Natural killer cell treated with Interleukin-12 subunit alpha and Interleukin-12 subunit beta and Interleukin-15 and Interleukin-18, amount 100 ng/mL, for 72 hours (primary cell): ENCODE data around the gene CDH3. TPM values are rescaled to one million over a fixed set of nuclear protein-coding genes. Genes with fewer than 3 reads are reported as not detected.
A peak's percentile ranks its signal among the peaks of the same experiment; 100 is the strongest.

Source experiments
- ATAC-seq, 2 donors: fragments of 150-1000 bp; cut with Tn5 transposase in 1 of 2; sonication (Bioruptor Pico), chemical (Tn5 transposase) in 1 of 2; 2 replicates each; pipeline ENCODE4 v1.10.0; 2021
- DNase-seq: peaks from one replicate; pipeline ENCODE4 v3.0.0; 2022; ENCODE audit warnings: low spot score
- H3K27ac Mint-ChIP-seq, 2 donors: 1 replicate in 1 of 2; 2 replicates in 1 of 2; pipeline ENCODE4 v1.8.0; 2022; ENCODE audit warnings: mixed read lengths in 2 of 2, mild to moderate bottlenecking in 1 of 2, moderate library complexity in 1 of 2
- H3K27me3 Mint-ChIP-seq, 2 donors: 1 replicate in 1 of 2; 2 replicates in 1 of 2; pipeline ENCODE4 v1.8.0; 2022; ENCODE audit warnings: mixed read lengths in 2 of 2
- H3K36me3 Mint-ChIP-seq: one replicate; pipeline ENCODE4 v1.8.0; 2022; ENCODE audit warnings: mixed read lengths
- H3K4me1 Mint-ChIP-seq, 2 donors: 1 replicate in 1 of 2; 2 replicates in 1 of 2; pipeline ENCODE4 v1.8.0; 2022; ENCODE audit warnings: low read depth in 2 of 2, mixed read lengths in 2 of 2, mild to moderate bottlenecking in 1 of 2
- H3K4me3 Mint-ChIP-seq: one replicate; pipeline ENCODE4 v1.8.0; 2022; ENCODE audit warnings: mixed read lengths
- H3K9me3 Mint-ChIP-seq: 2 replicates; pipeline ENCODE4 v1.8.0; 2022; ENCODE audit warnings: mixed read lengths
- total RNA-seq, 2 donors: library from RNA; stranded (reverse); gene quantifications; one replicate each; pipeline ENCODE4 v1.2.3, GENCODE V29; 2022

CDH3 gene
- total RNA-seq, 2 donors from 2014 or later = 0.88 to 2.3 TPM

GRCh38 chr16:68659412-68660358 is 14.6 kb downstream of the CDH3 start:
- H3K9me3 Mint-ChIP-seq = no peaks in the 10 kb centered on the region
- peak overlapping the region; percentile 74 for H3K4me3 Mint-ChIP-seq
- H3K36me3 Mint-ChIP-seq = no peaks in the 10 kb centered on the region
- ATAC-seq (no peak), DNase-seq (no peak)
- peaks cover 11 to 14% of the 10 kb centered on the region in 2 donors for H3K27me3 Mint-ChIP-seq
- peak overlapping the region; percentile 76 to 79 for H3K27ac Mint-ChIP-seq
- H3K4me1 Mint-ChIP-seq = peaks cover 20 to 25% of the 10 kb centered on the region in 2 donors

GRCh38 chr16:68660359-68660795 is 15.3 kb downstream of the CDH3 start:
- ATAC-seq = peak; percentile 73 to 77
- Mint-ChIP-seq H3K27me3 (peaks cover 8 to 12% of the 10 kb centered on the region in 2 donors), H3K9me3 (no peaks in the 10 kb centered on the region), H3K4me1 (peaks cover 20 to 25% of the 10 kb centered on the region in 2 donors), H3K27ac (peak overlapping the region; percentile 76 to 79), H3K36me3 (no peaks in the 10 kb centered on the region), H3K4me3 (peak overlapping the region; percentile 74)
- DNase-seq = no peak

GRCh38 chr16:68662035-68662434 is 16.9 kb downstream of the CDH3 start:
- no peak for ATAC-seq
- H3K27me3 Mint-ChIP-seq = peaks cover 0 to 6% of the 10 kb centered on the region in 2 donors
- peaks cover 2% of the 10 kb centered on the region for H3K36me3 Mint-ChIP-seq
- no peak overlapping the region for H3K4me3 Mint-ChIP-seq
- peaks cover under 1% of the 10 kb centered on the region for H3K9me3 Mint-ChIP-seq
- H3K4me1 Mint-ChIP-seq = peaks cover 18 to 22% of the 10 kb centered on the region in 2 donors
- DNase-seq = no peak
- H3K27ac Mint-ChIP-seq = peak overlapping the region in 1 of 2 donors; percentile 2

DNA sequence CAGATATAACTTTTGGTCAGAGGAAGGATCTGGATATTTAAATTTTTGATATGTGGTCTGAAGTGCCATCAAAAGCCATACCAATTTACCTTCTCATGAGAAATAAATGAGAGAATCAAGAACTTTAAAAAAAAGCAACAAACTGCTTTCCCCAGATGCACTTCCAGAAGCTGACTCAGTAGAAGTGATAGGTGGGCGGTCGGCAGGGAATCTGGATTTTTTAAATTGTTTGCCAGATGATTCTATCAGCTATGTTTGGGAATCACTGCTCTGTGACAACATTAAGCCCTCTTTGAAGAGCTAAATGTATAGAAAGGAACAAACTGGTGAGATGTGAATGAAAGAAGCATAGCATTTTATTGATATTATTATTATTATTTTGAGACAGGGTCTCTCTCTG is 19.2 kb downstream of the CDH3 start:
- peaks cover 34 to 42% of the 10 kb centered on the region in 2 donors for H3K4me1 Mint-ChIP-seq
- ATAC-seq (no peak), DNase-seq (no peak)
- H3K4me3 Mint-ChIP-seq = no peak overlapping the region
- H3K36me3 Mint-ChIP-seq = peaks cover 5% of the 10 kb centered on the region
- peak overlapping the region in 1 of 2 donors; percentile 59 for H3K27ac Mint-ChIP-seq
- H3K27me3 Mint-ChIP-seq = peaks cover 0 to 3% of the 10 kb centered on the region in 2 donors
- H3K9me3 Mint-ChIP-seq = peaks cover 2% of the 10 kb centered on the region

DNA sequence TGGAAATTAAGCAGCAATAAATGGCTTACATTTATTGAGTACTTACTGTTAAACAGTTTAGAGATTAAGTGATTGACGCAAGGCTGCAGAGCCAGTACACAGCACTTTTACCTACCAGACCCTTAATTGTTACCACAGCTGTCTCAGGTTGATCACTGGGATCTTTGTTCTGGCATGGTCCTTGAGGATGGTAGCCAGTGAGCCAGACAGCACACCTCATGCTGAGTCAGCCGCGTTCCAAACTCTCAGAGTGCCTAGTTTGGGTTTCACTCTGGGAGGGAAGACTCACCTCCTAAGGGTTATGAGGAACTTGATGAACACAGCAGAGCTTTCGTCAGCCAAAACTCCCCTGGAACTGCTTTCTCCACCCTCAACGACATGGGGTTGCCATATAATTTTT is 20.4 kb downstream of the CDH3 start:
- H3K27ac Mint-ChIP-seq = no peak overlapping the region
- no peak for DNase-seq
- peaks cover 2% of the 10 kb centered on the region for H3K9me3 Mint-ChIP-seq
- no peak overlapping the region for H3K4me3 Mint-ChIP-seq
- H3K36me3 Mint-ChIP-seq = peaks cover 5% of the 10 kb centered on the region
- H3K27me3 Mint-ChIP-seq = peaks cover 0 to 3% of the 10 kb centered on the region in 2 donors
- H3K4me1 Mint-ChIP-seq = peaks cover 36% of the 10 kb centered on the region in 2 donors
- ATAC-seq = no peak

DNA sequence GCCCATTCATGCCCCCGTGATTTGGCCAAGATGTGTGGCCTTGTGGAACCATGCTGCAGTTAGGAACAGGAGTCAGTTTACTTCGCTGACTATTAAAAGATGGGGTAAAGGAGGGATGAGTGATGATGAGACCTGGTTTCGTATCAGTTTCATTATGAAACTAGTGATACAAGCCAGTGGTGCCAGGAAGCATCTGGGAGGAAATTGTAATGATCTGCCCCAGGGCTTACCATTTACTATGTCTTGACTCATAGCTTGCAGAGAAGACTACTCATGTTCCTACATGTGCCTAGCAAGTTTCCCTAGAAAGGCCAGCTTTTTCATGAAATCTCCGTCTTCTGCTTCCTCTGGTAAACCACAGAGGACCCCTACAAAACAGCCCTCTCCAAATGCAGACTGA is 23.2 kb downstream of the CDH3 start:
- Mint-ChIP-seq H3K27me3 (no peaks in the 10 kb centered on the region), H3K9me3 (peaks cover 2% of the 10 kb centered on the region), H3K4me3 (peak overlapping the region; percentile 43), H3K27ac (peak overlapping the region; percentile 86), H3K4me1 (peaks cover 29 to 31% of the 10 kb centered on the region in 2 donors), H3K36me3 (peaks cover 5% of the 10 kb centered on the region)
- peak; percentile 77 for DNase-seq
- ATAC-seq = peak; percentile 96 to 97

GRCh38 chr16:68676113-68676860 is 31.2 kb downstream of the CDH3 start:
- Mint-ChIP-seq H3K27me3 (peaks cover 0 to 5% of the 10 kb centered on the region in 2 donors), H3K4me1 (peaks cover 4 to 11% of the 10 kb centered on the region in 2 donors), H3K36me3 (no peaks in the 10 kb centered on the region), H3K4me3 (no peak overlapping the region), H3K9me3 (no peaks in the 10 kb centered on the region), H3K27ac (no peak overlapping the region)
- ATAC-seq (no peak), DNase-seq (no peak)

DNA sequence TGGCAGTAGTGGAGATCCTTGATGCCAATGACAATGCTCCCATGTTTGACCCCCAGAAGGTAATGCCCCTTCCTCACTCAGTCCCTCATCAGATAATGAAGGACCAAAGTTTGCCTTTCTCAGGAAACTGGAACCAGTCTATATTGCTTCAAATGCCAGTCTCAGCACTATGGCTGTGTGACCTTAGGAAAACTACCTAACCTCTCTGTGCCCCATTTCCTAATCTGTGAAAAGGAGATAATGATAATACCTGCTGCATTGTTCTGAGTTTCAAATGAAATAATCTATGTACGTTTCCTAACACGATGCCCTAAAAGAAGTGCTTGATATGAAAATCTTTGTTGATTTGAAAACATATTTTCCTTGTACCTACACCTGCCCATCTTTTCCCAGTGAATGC is 35.9 kb downstream of the CDH3 start:
- Mint-ChIP-seq H3K4me1 (peaks cover 0 to 6% of the 10 kb centered on the region in 2 donors), H3K27me3 (peaks cover 0 to 5% of the 10 kb centered on the region in 2 donors), H3K27ac (peak overlapping the region in 1 of 2 donors; percentile 59), H3K4me3 (no peak overlapping the region), H3K36me3 (no peaks in the 10 kb centered on the region), H3K9me3 (no peaks in the 10 kb centered on the region)
- ATAC-seq (no peak), DNase-seq (no peak)

DNA sequence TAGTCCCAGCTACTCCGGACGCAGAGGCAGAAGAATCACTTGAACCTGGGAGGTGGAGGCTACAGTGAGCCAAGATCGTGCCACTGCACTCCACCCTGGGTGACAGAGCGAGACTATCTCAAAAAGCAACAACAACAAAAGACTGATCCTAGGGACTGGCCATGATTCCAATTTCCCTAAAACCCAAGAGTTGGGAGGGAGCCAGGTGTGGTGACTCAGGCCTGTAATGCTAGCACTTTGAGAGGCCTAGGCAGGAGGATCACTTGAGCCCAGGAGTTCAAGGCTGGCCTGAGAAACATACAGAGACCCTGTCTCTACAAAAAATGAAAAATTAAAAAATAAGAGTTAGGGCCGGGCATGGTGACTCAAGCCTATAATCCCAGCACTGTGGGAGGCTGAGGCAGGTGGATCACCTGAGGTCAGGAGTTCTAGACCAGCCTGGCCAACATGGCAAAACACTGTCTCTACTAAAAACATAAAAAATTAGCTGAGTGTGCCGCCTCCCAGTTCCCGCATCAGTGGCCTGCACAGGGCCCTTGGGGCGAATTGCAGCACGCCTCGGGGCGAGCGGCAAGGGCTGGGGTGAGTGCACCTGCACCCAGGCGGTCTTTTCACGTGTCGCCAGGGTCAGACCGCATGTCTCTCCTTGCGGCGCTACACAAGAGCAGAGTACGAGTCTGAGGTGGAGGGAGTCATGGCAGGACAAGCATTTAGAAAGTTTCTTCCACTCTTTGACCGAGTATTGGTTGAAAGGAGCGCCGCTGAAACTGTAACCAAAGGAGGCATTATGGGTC is 40.8 kb downstream of the CDH3 start:
- no peak overlapping the region for H3K27ac Mint-ChIP-seq
- no peak for ATAC-seq
- no peaks in the 10 kb centered on the region for H3K27me3 Mint-ChIP-seq
- no peaks in the 10 kb centered on the region for H3K9me3 Mint-ChIP-seq
- DNase-seq = no peak
- no peaks in the 10 kb centered on the region for H3K36me3 Mint-ChIP-seq
- H3K4me3 Mint-ChIP-seq = no peak overlapping the region
- H3K4me1 Mint-ChIP-seq = peaks cover 0 to 3% of the 10 kb centered on the region in 2 donors

DNA sequence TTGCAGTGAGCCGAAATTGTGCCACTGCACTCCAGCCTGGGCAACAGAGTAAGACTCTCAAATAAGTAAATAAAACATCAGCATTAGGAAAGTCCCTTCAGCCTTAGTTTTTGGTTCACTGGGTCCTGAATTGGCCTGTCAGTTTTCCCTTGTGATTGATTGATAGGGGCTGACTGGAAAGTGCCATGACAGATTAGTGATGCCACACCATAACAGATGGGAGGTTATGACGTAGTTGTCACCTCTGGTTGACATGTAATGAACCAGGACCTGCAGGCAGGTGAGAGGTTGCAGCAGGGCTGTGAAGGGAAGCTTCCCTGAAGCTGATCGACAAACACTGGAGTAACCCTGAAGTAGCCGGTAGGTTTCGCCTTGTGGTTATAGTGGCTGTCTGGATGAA is 41.8 kb downstream of the CDH3 start:
- H3K9me3 Mint-ChIP-seq = no peaks in the 10 kb centered on the region
- no peaks in the 10 kb centered on the region for H3K27me3 Mint-ChIP-seq
- peaks cover 0 to 3% of the 10 kb centered on the region in 2 donors for H3K4me1 Mint-ChIP-seq
- no peak for DNase-seq
- H3K36me3 Mint-ChIP-seq = no peaks in the 10 kb centered on the region
- ATAC-seq = no peak
- H3K27ac Mint-ChIP-seq = no peak overlapping the region
- no peak overlapping the region for H3K4me3 Mint-ChIP-seq

GRCh38 chr16:68689921-68690320 is 44.8 kb downstream of the CDH3 start:
- no peaks in the 10 kb centered on the region for H3K36me3 Mint-ChIP-seq
- H3K4me1 Mint-ChIP-seq = peaks cover 5 to 7% of the 10 kb centered on the region in 2 donors
- no peaks in the 10 kb centered on the region for H3K9me3 Mint-ChIP-seq
- no peaks in the 10 kb centered on the region for H3K27me3 Mint-ChIP-seq
- peak in 1 of 2 donors; percentile 34 for ATAC-seq
- H3K4me3 Mint-ChIP-seq = no peak overlapping the region
- peak overlapping the region in 1 of 2 donors; percentile 47 for H3K27ac Mint-ChIP-seq
- DNase-seq = no peak

DNA sequence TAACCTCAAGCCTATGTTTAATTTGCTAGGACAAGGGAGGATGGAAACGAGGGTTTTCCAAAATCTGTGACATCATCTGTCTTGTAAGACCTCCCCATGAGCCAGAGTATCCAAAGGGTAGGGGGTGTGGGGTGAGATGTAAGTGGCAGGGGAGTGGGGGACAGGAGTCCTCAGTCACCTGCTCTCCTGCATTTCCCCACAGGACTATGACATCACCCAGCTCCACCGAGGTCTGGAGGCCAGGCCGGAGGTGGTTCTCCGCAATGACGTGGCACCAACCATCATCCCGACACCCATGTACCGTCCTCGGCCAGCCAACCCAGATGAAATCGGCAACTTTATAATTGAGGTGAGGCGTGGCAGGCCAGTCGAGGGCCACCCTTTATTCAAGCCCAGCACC is 50.5 kb downstream of the CDH3 start:
- no peak overlapping the region for H3K4me3 Mint-ChIP-seq
- no peak overlapping the region for H3K27ac Mint-ChIP-seq
- H3K27me3 Mint-ChIP-seq = no peaks in the 10 kb centered on the region
- DNase-seq = no peak
- H3K36me3 Mint-ChIP-seq = no peaks in the 10 kb centered on the region
- no peak for ATAC-seq
- H3K9me3 Mint-ChIP-seq = no peaks in the 10 kb centered on the region
- peaks cover 5% of the 10 kb centered on the region in 2 donors for H3K4me1 Mint-ChIP-seq

DNA sequence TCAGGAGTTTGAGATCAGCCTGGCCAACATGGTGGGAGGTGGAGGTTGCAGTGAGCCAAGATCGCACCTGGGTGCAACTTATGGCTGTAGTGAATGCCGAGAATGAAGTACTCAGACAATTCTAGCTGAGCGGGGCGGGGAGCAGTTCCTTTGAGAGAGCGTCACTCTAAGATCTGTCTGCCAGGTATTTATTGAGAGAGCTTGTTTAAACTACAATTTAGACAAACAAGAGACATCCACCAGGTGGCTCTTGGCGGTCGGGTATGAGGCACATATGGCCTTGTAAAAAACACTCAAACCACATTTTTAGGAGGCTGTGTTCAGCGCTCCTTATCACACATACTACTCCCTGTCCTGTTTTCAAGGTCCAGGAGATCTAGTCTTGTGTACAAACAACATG is 51.4 kb downstream of the CDH3 start:
- peaks cover 5% of the 10 kb centered on the region in 2 donors for H3K4me1 Mint-ChIP-seq
- no peak overlapping the region for H3K4me3 Mint-ChIP-seq
- H3K27me3 Mint-ChIP-seq = no peaks in the 10 kb centered on the region
- H3K36me3 Mint-ChIP-seq = no peaks in the 10 kb centered on the region
- no peaks in the 10 kb centered on the region for H3K9me3 Mint-ChIP-seq
- H3K27ac Mint-ChIP-seq = peak overlapping the region in 1 of 2 donors; percentile 53
- DNase-seq (no peak), ATAC-seq (no peak)
